K562 (cell line): ENCODE data around the gene CTCFL. TPM values are rescaled to one million over a fixed set of nuclear protein-coding genes. Genes with fewer than 3 reads are reported as not detected.
A peak's percentile ranks its signal among the peaks of the same experiment; 100 is the strongest.

Experiments used
- ARID3A ChIP-seq: IDR thresholded peaks from 2 replicates; pipeline ENCODE4 v1.6.1; 2012; ENCODE audit warnings: low read depth, low read length, improper control_type of control experiment, borderline replicate concordance
- ATF6 ChIP-seq: sonication (generic); formaldehyde crosslinking; IDR thresholded peaks from 2 replicates; pipeline ENCODE4 v1.4.0; 2020; ENCODE audit warnings: mild to moderate bottlenecking, missing genetic modification reagents
- CBFA2T3 ChIP-seq: fragments of 450-650 bp; IDR thresholded peaks from 2 replicates; pipeline ENCODE4 v1.6.1; 2017
- ELK1 ChIP-seq: sonication (generic); formaldehyde crosslinking; IDR thresholded peaks from 2 replicates; pipeline ENCODE4 v1.8.1; 2022; ENCODE audit warnings: missing genetic modification reagents
- FOXK1 ChIP-seq: sonication (generic); formaldehyde crosslinking; IDR thresholded peaks from 2 replicates; pipeline ENCODE4 v1.8.0; 2022; ENCODE audit warnings: missing genetic modification reagents, mild to moderate bottlenecking, borderline replicate concordance
- HDAC6 ChIP-seq: IDR thresholded peaks from 2 replicates; pipeline ENCODE4 v1.6.1; 2012; ENCODE audit warnings: low read depth, mild to moderate bottlenecking, control low read depth, inconsistent platforms, low read length, moderate library complexity
- HMGN3 ChIP-seq: IDR thresholded peaks from 2 replicates; pipeline ENCODE4 v1.6.1; 2011; ENCODE audit warnings: borderline replicate concordance, low read depth, mild to moderate bottlenecking, mixed read lengths, low read length; ENCODE audit not compliant: insufficient read length; ENCODE audit errors: extremely low read depth
- JUND ChIP-seq, 2 experiments: IDR thresholded peaks; 2 replicates in 1 of 2; 3 replicates in 1 of 2; pipeline ENCODE4 v1.6.1; 2011; ENCODE audit warnings: borderline replicate concordance in 2 of 2, low read depth in 2 of 2, low read length in 2 of 2, improper control_type of control experiment in 1 of 2, missing biosample characterization in 1 of 2, missing genetic modification characterization in 1 of 2, missing genetic modification reagents in 1 of 2
- MCM3 ChIP-seq: fragments of 450-650 bp; IDR thresholded peaks from 2 replicates; pipeline ENCODE4 v1.6.1; 2016
- MLLT1 ChIP-seq, 2 experiments: fragments of 450-650 bp; IDR thresholded peaks; 2 replicates each; pipeline ENCODE4 v1.6.1; 2016
- MXD1 ChIP-seq: fragments of 250-450 bp; sonication (Bioruptor Pico); IDR thresholded peaks from 2 replicates; pipeline ENCODE4 v1.8.0; 2021; ENCODE audit warnings: borderline replicate concordance, mild to moderate bottlenecking, moderate library complexity; ENCODE audit not compliant: poor library complexity, severe bottlenecking
- NBN ChIP-seq: fragments of 450-650 bp; IDR thresholded peaks from 2 replicates; pipeline ENCODE4 v1.6.1; 2016; ENCODE audit warnings: low read depth, mild to moderate bottlenecking
- NFYB ChIP-seq: IDR thresholded peaks from 2 replicates; pipeline ENCODE4 v1.6.1; 2011; ENCODE audit warnings: mild to moderate bottlenecking, moderate library complexity; ENCODE audit not compliant: insufficient read length; ENCODE audit errors: extremely low read depth
- NKRF ChIP-seq: fragments of 450-650 bp; IDR thresholded peaks from 2 replicates; pipeline ENCODE4 v1.6.1; 2016; ENCODE audit warnings: borderline replicate concordance
- PML ChIP-seq: IDR thresholded peaks from 2 replicates; pipeline ENCODE4 v1.6.1; 2012; ENCODE audit warnings: low read length, inconsistent platforms
- RFX7 ChIP-seq: fragments of 250-450 bp; sonication (Bioruptor Pico); IDR thresholded peaks from 2 replicates; pipeline ENCODE4 v1.5.1; 2021; ENCODE audit warnings: mild to moderate bottlenecking
- SMARCE1 ChIP-seq: fragments of 450-650 bp; IDR thresholded peaks from 2 replicates; pipeline ENCODE4 v1.7.1; 2016; ENCODE audit warnings: mild to moderate bottlenecking
- TEAD2 ChIP-seq: fragments of 450-650 bp; IDR thresholded peaks from 2 replicates; pipeline ENCODE4 v1.6.1; 2016; ENCODE audit warnings: missing genetic modification characterization, control low read depth, missing compliant biosample characterization
- polyA plus RNA-seq, 8 experiments: library from polyadenylated mRNA; depleted of rRNA in 4 of 8; stranded (reverse) in 5 of 8; unstranded in 3 of 8; fragments of >200 nt; fragmentation: Nextera tagmentation in 2 of 8; fragmentation: Illumina TruSeq in 1 of 8; extraction: Ambion mirVana in 2 of 8; extraction: Trizol in 1 of 8; gene quantifications; 2 replicates each; pipeline versions ENCODE4 v1.2.1 to v1.2.3, GENCODE V29; 2011 to 2014; ENCODE audit warnings: inconsistent platforms in 1 of 8, missing spikeins in 1 of 8
- total RNA-seq, 7 experiments: library from RNA; depleted of rRNA in 6 of 7; stranded (reverse); fragments of >200 nt in 6 of 7; fragmentation: Illumina TruSeq in 2 of 7; extraction: Trizol in 2 of 7; gene quantifications; 2 replicates each; pipeline versions ENCODE4 v1.2.1 to v1.2.3, GENCODE V29; 2011 to 2021; ENCODE audit warnings: low replicate concordance in 1 of 7

CTCFL gene
- total and polyA plus RNA-seq, 9 of the 15 experiments (the other 6 are each of a cell fraction or from before 2014, with no cell fraction given): 42.4 to 188 (median 111) TPM

- no peak for TF ChIP-seq PML
- peak; percentile 84 for TF ChIP-seq CBFA2T3
- no peak for TF ChIP-seq HDAC6
- TF ChIP-seq NFYB: no peak
- TF ChIP-seq TEAD2: no peak
- no peak for TF ChIP-seq FOXK1 (CRISPR knock-in tag)
- TF ChIP-seq SMARCE1: 0 out of 2 replicates have a peak, but pooled peaks have one; percentile 17
- TF ChIP-seq NKRF: no peak
- TF ChIP-seq MCM3: no peak
- no peak for TF ChIP-seq JUND (IDR thresholded peaks at IDR 0.05; ENCODE audit: borderline replicate concordance, low read depth, low read length)
- no peak for TF ChIP-seq JUND (tag; IDR thresholded peaks at IDR 0.05; ENCODE audit: borderline replicate concordance, low read depth, low read length)
- no peak for TF ChIP-seq MXD1 (CRISPR knock-in tag)
- TF ChIP-seq ATF6 (CRISPR knock-in tag): no peak
- TF ChIP-seq NBN: peak; percentile 50
- TF ChIP-seq ARID3A: no peak
- TF ChIP-seq HMGN3: no peak
- no peak for TF ChIP-seq ELK1 (CRISPR knock-in tag)
- peak in 1 of 2 experiments; percentile 25; a peak in 1 of 4 replicates for TF ChIP-seq MLLT1 (IDR thresholded peaks at IDR 0.05)
- TF ChIP-seq RFX7 (CRISPR knock-in tag): no peak
Observed at GRCh38 chr20:57526087-57526884, 1.3 kb upstream of the CTCFL start (continued).
